Choroid plexus epithelial cell (primary cell): ENCODE measurements around the gene MAML1.

ENCODE experiments used
- DNase-seq: peaks from one replicate; pipeline ENCODE4 v3.0.0-alpha.2; 2010; ENCODE audit warnings: low read depth
- H3K4me3 ChIP-seq: 2 replicates; pipeline ENCODE4 v1.5.1; 2011; ENCODE audit warnings: low read depth, mild to moderate bottlenecking, control low read depth, low read length, moderate library complexity
- TF ChIP-seq, protein P1 (sequence below): conservative IDR thresholded peaks from 2 replicates; pipeline ENCODE4 v1.5.1; 2011; ENCODE audit warnings: low read depth, mild to moderate bottlenecking, control low read depth, inconsistent platforms, low read length, moderate library complexity

Gene MAML1

DNA sequence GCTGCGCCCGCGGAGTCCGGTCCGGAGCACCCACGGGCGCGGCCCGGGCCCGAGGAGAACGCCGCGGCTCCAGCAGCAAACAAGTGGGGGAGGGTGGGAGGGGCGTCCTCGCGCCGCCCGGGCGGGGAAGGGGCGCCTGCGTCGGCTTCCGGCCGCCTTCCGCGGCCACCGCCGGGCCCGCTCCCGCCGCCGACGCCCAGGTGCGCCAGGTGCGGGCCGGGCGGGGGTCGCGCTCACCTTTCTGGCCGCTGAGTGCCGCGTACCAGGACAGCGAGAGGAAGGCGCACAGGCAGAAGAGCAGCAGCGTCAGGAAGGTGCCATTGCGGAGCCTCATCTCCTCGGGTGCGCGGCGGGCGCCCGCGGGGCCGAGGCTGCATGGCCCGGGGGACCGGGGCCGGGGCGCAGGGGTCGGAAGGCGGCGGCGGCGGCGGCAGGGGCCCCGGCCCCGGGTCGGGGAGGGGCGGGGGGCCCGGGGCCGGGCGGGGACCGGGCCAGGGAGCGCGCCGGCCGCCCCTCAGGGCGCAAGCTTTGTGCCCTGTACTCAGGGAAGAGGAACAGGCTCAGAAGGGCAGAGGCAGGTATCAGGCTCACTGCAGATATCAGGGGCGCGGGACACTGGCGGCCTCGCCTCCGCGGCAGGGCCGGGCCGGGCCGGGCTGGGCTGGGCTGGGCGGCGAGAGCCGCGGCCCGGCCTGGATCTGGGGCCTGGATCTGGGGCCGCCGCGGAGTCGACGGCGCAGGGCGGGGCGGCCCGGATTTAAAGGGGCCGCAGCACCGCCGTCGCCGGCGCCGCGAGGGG lies 73.8 kb downstream of the MAML1 start, which contains the start of gene MGAT4B:
Gene MGAT4B, minus strand, starts transcription at position 617 of the 799 bp plus-strand sequence. Its CDS starts 283 bp downstream, at position 334.
- TF ChIP-seq, protein P1, sequence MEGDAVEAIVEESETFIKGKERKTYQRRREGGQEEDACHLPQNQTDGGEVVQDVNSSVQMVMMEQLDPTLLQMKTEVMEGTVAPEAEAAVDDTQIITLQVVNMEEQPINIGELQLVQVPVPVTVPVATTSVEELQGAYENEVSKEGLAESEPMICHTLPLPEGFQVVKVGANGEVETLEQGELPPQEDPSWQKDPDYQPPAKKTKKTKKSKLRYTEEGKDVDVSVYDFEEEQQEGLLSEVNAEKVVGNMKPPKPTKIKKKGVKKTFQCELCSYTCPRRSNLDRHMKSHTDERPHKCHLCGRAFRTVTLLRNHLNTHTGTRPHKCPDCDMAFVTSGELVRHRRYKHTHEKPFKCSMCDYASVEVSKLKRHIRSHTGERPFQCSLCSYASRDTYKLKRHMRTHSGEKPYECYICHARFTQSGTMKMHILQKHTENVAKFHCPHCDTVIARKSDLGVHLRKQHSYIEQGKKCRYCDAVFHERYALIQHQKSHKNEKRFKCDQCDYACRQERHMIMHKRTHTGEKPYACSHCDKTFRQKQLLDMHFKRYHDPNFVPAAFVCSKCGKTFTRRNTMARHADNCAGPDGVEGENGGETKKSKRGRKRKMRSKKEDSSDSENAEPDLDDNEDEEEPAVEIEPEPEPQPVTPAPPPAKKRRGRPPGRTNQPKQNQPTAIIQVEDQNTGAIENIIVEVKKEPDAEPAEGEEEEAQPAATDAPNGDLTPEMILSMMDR = no peak
- H3K4me3 ChIP-seq = peak within 1 kb of the TSS; percentile 84

DNA sequence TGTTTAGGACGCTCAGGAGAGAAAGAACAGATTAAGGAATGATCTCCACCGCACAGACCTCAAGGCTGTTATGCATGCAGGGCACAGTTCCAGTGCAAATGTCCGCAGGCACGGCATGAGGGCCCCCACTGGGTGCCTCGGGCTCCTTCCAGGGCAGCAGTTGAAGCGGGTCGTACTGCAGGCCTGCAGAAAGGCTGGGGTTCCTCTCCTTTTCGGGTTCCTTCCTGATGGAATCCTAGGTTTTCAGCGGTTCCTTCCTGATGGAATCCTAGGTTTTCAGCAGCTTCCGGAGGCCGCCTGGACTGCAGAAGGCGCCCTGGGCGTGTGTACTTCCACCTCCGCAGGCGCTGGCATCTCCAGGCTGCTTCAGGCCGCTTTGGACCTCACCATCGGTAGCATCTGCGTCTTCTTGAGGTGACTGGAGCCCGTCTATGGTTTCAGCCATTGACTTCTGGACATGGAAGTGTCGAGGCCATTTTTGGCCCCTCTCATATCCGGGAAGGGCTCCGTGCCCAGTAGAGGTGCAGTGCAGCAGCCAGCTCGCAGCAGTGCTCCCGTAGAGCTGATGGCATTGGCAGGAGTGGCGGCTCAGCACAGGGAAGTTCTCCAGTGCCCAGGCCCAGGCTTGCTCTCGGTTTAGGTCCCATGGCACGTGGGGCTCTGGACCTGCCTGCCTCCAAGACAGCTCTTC lies 79.7 kb downstream of the MAML1 start:
- TF ChIP-seq, protein P1 = no peak
- H3K4me3 ChIP-seq = no peak overlapping the region
- DNase-seq = no peak

More for the DNA sequence above, 73.8 kb downstream of the MAML1 start, which contains the start of gene MGAT4B:
- DNase-seq = peak; percentile 77

DNA sequence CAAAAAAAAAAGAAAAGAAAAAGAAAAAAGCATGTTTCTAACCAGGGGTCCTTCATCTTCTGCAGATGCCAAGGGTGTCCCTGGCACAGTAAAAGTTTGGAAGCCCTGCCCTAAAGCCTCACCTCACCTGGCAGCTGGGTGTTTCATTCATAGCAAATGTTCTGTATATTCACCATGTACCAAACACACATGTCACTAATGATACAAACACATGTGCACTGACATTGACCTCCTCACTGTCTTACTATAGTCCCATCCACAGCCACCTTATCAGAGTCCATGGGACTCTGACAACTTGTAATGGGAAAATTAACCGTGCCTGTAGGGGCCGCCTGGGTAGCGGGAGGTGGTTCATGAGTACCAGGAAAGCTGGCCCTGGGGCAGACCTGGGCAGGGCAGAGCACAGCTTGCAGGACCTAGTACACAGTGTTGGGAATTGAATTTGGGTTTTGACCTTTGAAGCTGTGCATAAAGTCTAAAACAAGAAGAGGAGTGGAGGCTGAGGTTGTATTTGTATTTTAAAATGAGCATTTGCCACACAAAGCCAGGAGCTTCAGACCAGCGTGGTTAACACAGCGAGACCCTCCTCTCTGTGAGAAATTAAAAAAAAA lies 80.5 kb downstream of the MAML1 start:
- DNase-seq = no peak
- TF ChIP-seq, protein P1 = no peak
- no peak overlapping the region for H3K4me3 ChIP-seq

DNA sequence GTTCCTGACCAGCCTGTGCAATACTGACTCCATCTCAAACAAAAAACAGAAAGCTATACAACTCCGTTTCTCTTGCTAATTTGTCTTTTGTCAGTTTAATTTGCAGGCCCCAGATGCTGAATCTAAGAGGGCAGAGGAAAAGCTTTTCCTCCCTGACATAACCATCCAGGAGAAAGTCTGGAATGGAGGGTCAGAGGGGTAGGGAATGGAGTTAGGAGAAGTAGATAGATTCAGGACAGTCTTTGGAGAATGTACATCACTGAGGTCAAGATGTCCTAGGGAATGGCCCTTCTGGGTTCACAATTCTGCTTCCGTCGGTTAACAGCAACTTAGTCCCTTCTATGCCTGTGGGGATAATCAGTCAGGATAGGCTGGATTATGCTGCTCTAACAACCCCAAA lies 81.5 kb downstream of the MAML1 start:
- DNase-seq = no peak
- TF ChIP-seq, protein P1 = no peak
- no peak overlapping the region for H3K4me3 ChIP-seq

DNA sequence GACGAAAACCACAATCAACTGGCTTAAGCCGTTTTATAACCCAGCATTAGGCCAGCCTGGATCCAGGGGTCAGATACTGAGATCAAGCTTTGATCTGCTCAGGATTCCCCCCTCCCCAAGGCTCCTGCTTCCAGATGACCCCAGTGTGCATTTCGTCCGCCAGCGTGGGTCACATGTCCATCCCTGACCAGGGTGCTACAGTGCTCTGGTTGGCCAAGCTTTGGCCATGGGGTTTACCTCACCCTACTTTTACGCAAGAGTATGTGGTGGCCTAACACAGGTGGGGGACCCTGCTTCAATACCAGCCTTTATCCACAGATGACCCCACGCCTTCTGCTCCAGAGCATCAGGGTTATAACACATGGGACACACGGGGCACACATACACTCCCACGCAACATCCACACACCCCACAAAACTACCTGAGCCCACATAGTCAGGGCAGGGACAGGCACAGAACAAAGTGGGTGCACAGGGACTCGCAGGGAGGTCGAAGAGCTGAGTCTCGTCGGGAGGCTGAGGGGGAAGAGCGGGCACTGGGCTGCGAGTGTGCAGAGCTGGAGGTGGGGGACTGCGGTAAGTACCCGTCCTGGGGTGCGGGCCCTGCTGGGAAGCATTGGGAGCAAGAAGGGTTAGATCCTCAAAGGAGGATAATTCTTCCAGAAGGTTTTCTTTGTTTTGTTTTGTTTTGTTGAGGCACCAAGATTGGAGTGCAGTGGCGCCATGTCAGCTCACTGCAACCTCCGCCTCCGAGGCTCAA lies 83.0 kb downstream of the MAML1 start:
- no peak for DNase-seq
- no peak overlapping the region for H3K4me3 ChIP-seq
- TF ChIP-seq, protein P1 = no peak

DNA sequence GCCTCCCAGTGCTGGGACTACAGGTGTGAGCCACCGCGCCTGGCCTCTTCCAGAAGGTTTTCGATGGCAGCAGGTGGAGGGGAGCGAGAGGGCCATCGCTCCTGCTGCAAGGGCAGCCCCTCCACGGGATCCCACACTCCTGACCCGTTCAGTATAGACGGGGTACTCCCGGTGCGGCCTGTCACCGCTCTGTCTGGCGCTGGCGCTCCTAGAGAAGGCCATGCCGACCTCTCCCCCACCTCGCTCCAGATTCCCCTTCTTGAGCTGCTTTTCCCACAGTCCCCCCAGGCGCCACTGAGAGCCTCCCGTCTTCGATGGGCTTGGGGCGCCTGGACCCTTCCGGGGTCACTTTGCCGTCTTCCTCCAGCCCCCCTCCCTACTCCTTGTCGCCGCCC lies 83.8 kb downstream of the MAML1 start:
- TF ChIP-seq, protein P1 = no peak
- DNase-seq = no peak
- H3K4me3 ChIP-seq = peak overlapping the region; percentile 53
